SH-SY5Y (cell line): Measurements from ENCODE around the gene ZFP69B.

Experiments used
- GATA2 ChIP-seq: IDR thresholded peaks from 2 replicates; pipeline ENCODE4 v1.6.1; 2011; ENCODE audit warnings: mild to moderate bottlenecking, low read depth, low read length
- GATA3 ChIP-seq: IDR thresholded peaks from 2 replicates; pipeline ENCODE4 v1.6.1; 2011; ENCODE audit warnings: low read depth, mild to moderate bottlenecking, low read length, moderate library complexity

DNA sequence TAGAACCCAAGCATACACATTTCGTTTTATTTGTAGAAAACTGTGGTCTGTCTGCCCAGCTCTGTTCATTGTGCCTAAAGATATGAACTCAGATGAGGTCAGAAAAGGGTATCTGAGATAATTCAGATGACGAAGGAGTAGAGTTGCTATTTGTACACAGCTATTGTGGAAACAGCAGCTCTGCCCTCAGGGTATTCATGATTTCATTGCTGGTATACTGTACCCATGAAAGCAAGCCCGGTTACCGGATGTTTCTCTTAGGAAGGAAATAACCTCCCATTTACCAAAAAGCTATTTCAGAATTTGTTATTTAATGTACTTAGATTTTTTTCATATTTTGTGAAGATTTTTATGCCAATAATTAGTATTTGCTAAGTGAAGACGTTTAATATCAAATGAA is 39.0 kb upstream of the ZFP69B start:
- TF ChIP-seq GATA3 = no peak
- no peak for TF ChIP-seq GATA2
